Activated CD8-positive, alpha-beta memory T cell treated with anti-CD3 and anti-CD28 coated beads, Interleukin-2, amount 50 U/mL, for 48 hours (primary cell): ENCODE results near the gene ADAMTS2.

Source experiments
- DNase-seq: peaks from one replicate; pipeline ENCODE4 v3.0.0-alpha.2; 2020

The ADAMTS2 gene

GRCh38 chr5:179371681-179372680 is 26.7 kb upstream of the ADAMTS2 start:
- no peak for DNase-seq

GRCh38 chr5:179371121-179371510 is 25.9 kb upstream of the ADAMTS2 start:
- DNase-seq: no peak

GRCh38 chr5:179370490-179371120 is 25.3 kb upstream of the ADAMTS2 start:
- no peak for DNase-seq

- DNase-seq: no peak
Measured at GRCh38 chr5:179369530-179369884, 24.2 kb upstream of the ADAMTS2 start.

- DNase-seq: no peak
Measured at GRCh38 chr5:179368806-179369529, 23.7 kb upstream of the ADAMTS2 start.

- DNase-seq: no peak
Measured at GRCh38 chr5:179368126-179368805, 23.0 kb upstream of the ADAMTS2 start.

GRCh38 chr5:179367491-179367890 is 22.2 kb upstream of the ADAMTS2 start:
- DNase-seq: no peak

GRCh38 chr5:179362355-179362754 is 17.1 kb upstream of the ADAMTS2 start:
- no peak for DNase-seq

GRCh38 chr5:179361037-179361603 is 15.9 kb upstream of the ADAMTS2 start:
- no peak for DNase-seq

GRCh38 chr5:179357031-179357430 is 11.8 kb upstream of the ADAMTS2 start:
- DNase-seq: no peak

GRCh38 chr5:179355976-179356974 is 11.0 kb upstream of the ADAMTS2 start:
- DNase-seq: no peak

- DNase-seq: no peak
Measured at GRCh38 chr5:179354305-179354882, 9.1 kb upstream of the ADAMTS2 start.

GRCh38 chr5:179348843-179349242 is 3.6 kb upstream of the ADAMTS2 start:
- DNase-seq: no peak

GRCh38 chr5:179348011-179348530 is 2.8 kb upstream of the ADAMTS2 start:
- no peak for DNase-seq

GRCh38 chr5:179347581-179347980 is 2.3 kb upstream of the ADAMTS2 start:
- DNase-seq: no peak

GRCh38 chr5:179346875-179347274 is 1.6 kb upstream of the ADAMTS2 start:
- DNase-seq: no peak

GRCh38 chr5:179346401-179346800 is 1.1 kb upstream of the ADAMTS2 start:
- no peak for DNase-seq

GRCh38 chr5:179345183-179345432 is 153 bp downstream of the ADAMTS2 start:
- no peak for DNase-seq

- no peak for DNase-seq
Measured at GRCh38 chr5:179344431-179345182, 654 bp downstream of the ADAMTS2 start.
